Measurements from ENCODE around the gene ARHGAP21. TPM values are rescaled to one million over a fixed set of nuclear protein-coding genes. Genes with fewer than 3 reads are reported as not detected.

ARHGAP21 gene
- total and polyA plus RNA-seq, 2 experiments from 2014 or later, result 24.0 to 88.2 TPM

GRCh38 chr10:24569828-24570657 lies 153.6 kb downstream of the ARHGAP21 start:
- no peaks in the 10 kb centered on the region for H3K27me3 ChIP-seq
- no peak for TF ChIP-seq CTCF (IDR thresholded peaks at IDR 0.05; ENCODE audit: low read depth, low read length)
- no peak overlapping the region for H3K4me3 ChIP-seq
- peak in 1 of 2 donors; percentile 9 for DNase-seq (ENCODE audit: low read depth in 1 of 2, low spot score in 1 of 2)
- no peaks in the 10 kb centered on the region for H3K4me1 ChIP-seq (ENCODE audit: low read depth)
- H3K27ac ChIP-seq, result no peak overlapping the region
- no peaks in the 10 kb centered on the region for H3K9me3 ChIP-seq (ENCODE audit: low read depth)
- no peaks in the 10 kb centered on the region for H3K36me3 ChIP-seq

GRCh38 chr10:24569330-24569796 lies 154.3 kb downstream of the ARHGAP21 start:
- Histone ChIP-seq H3K27me3 (no peaks in the 10 kb centered on the region), H3K36me3 (no peaks in the 10 kb centered on the region), H3K27ac (no peak overlapping the region), H3K4me3 (no peak overlapping the region), H3K4me1 (ENCODE audit: low read depth) (no peaks in the 10 kb centered on the region), H3K9me3 (ENCODE audit: low read depth) (no peaks in the 10 kb centered on the region)
- DNase-seq (ENCODE audit: low read depth in 1 of 2, low spot score in 1 of 2), result no peak
- no peak for TF ChIP-seq CTCF (IDR thresholded peaks at IDR 0.05; ENCODE audit: low read depth, low read length)

- DNase-seq (ENCODE audit: low read depth in 1 of 2, low spot score in 1 of 2), result no peak
- H3K4me1 ChIP-seq (ENCODE audit: low read depth), result no peaks in the 10 kb centered on the region
Measured at GRCh38 chr10:24568042-24568441, 155.6 kb downstream of the ARHGAP21 start.

GRCh38 chr10:24561453-24561852 lies 162.2 kb downstream of the ARHGAP21 start:
- Histone ChIP-seq H3K4me1 (ENCODE audit: low read depth) (no peaks in the 10 kb centered on the region), H3K27me3 (no peaks in the 10 kb centered on the region), H3K9me3 (ENCODE audit: low read depth) (no peaks in the 10 kb centered on the region), H3K36me3 (no peaks in the 10 kb centered on the region), H3K4me3 (no peak overlapping the region), H3K27ac (no peak overlapping the region)
- DNase-seq (ENCODE audit: low read depth in 1 of 2, low spot score in 1 of 2), result no peak
- TF ChIP-seq CTCF (IDR thresholded peaks at IDR 0.05; ENCODE audit: low read depth, low read length), result no peak

More at GRCh38 chr10:24568042-24568441, 155.6 kb downstream of the ARHGAP21 start:
- H3K27ac ChIP-seq, result no peak overlapping the region
- no peaks in the 10 kb centered on the region for H3K9me3 ChIP-seq (ENCODE audit: low read depth)
- no peak for TF ChIP-seq CTCF (IDR thresholded peaks at IDR 0.05; ENCODE audit: low read depth, low read length)
- H3K36me3 ChIP-seq, result no peaks in the 10 kb centered on the region
- no peak overlapping the region for H3K4me3 ChIP-seq
- H3K27me3 ChIP-seq, result no peaks in the 10 kb centered on the region

GRCh38 chr10:24556750-24557742 lies 166.6 kb downstream of the ARHGAP21 start:
- H3K4me1 ChIP-seq (ENCODE audit: low read depth), result no peaks in the 10 kb centered on the region
- DNase-seq (ENCODE audit: low read depth in 1 of 2, low spot score in 1 of 2), result peak; percentile 72 to 85
- H3K27me3 ChIP-seq, result no peaks in the 10 kb centered on the region
- no peak overlapping the region for H3K27ac ChIP-seq
- no peak overlapping the region for H3K4me3 ChIP-seq
- TF ChIP-seq CTCF (IDR thresholded peaks at IDR 0.05; ENCODE audit: low read depth, low read length), result peak; percentile 70
- H3K9me3 ChIP-seq (ENCODE audit: low read depth), result no peaks in the 10 kb centered on the region
- no peaks in the 10 kb centered on the region for H3K36me3 ChIP-seq
